Inferior parietal cortex (tissue), 1 donor: Measurements from ENCODE around the gene CCDC181.

Experiments
- DNase-seq: peaks from one replicate; pipeline ENCODE4 v3.0.0-alpha.2; 2016; ENCODE audit errors: extremely low spot score

Gene CCDC181

GRCh38 chr1:169395955-169396354 lies 31.3 kb downstream of the CCDC181 start:
- no peak for DNase-seq

- DNase-seq = no peak
These were observed 34.9 kb downstream of the CCDC181 start for GRCh38 chr1:169392406-169392805.

DNA sequence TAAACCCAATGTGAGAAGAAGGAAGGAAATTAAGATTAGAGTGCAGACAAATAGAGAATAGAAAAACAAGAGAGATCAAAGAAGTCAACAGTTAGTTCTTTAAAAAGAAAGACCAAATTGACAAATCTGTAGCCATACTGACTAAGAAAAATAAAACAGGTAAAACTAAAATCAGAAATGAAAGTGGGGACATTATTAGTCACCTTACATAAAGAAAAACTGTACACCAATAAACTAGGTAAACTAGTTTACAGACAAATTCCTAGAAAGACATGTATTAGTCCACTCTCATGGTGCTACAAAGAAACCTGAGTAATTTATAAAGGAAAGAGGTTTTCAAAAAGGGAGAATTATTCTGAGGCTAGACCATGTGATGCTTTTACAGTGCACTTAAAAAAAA lies 37.0 kb downstream of the CCDC181 start:
- no peak for DNase-seq

- DNase-seq = no peak
These were observed 39.9 kb downstream of the CCDC181 start for GRCh38 chr1:169387399-169387798.

GRCh38 chr1:169383449-169383848 lies 43.8 kb downstream of the CCDC181 start:
- DNase-seq = no peak

DNA sequence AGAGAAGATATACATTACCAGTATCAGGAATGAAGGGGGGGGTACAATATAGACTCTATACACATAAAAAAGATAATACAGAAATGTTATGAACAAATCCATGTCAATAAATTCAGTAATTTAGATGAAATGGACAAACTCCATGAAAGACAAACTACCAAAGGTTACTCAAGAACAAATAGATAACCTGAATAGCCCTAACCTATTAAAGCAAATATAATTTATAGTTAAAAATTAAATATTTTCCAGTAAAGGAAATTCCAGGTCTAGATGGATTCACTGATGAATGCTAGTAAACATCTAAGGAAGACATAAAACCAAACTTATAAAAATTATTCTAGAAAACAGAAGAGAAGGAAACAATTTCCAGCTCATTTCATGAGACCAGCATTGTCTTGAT lies 46.1 kb downstream of the CCDC181 start:
- DNase-seq = no peak

DNA sequence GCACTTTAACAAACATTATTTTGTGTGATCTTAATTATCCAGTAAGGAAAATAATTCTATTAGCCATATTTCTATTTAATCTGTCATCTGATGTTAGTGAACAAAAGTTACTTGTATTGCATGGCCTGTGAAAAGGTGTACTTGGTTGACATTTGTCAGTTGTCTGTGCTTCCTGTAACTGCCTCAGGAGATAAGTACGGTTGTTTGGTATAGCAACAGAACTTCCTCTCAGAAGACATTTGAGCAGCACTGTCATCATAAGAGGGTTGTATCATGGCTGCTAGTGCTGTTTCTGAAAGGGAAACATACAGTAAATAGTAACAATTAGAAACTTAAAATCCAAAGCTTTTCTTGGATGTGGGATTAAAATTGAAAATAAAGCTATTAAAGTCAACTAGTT lies 55.9 kb downstream of the CCDC181 start:
- DNase-seq = no peak

DNA sequence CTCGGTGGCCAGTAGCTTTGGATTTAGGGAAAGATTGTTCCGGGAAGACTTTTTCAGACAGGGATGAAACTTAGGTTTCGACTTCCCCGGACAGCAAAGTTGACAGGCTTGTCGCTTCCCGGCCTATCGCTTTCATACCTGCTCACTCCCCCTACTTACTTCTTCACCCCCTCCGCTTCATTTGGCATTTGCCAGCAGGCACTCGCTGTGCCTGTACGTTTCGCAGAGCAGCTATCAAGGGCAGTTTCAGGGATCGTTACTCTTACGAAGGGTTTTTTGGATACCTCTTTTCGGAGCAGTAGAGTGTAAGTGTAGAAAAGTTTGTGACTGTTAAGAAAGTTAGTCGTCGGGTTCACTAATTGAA lies 58.9 kb downstream of the CCDC181 start:
- DNase-seq = no peak

DNA sequence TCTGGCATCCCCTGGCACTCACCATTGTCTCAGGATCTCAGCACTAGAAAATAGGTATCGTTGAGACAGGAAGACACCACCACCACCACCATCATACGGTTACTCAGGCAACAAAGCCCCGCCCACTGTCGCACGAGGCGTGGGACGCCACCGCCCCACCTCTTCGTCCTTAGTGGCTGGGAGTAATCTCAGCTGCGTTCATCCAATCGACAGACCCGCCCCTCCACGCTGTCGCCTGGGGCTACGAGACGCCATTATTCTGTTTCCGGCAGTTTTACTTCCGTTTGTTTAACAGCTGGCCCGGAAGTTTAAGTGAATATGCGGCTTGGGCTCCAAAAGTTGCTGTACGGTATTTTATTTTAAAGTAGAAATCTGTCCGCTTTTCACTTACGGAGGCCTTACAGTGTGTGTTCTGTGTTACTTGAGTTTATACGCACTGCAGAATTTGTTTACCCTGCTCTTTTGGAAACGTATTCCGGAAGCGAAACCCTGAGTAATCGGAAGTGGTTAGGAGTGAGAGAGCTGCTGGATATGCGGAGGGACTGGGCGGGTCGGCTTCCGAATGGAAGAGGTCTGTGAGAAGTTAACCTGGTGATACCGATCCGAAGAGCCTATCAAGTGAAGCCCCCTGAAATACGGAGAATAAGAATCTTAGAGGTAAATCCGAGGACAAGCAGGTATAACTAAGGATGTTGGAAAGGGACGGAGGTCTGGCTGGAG lies 59.4 kb downstream of the CCDC181 start, which contains the start of the genes BLZF1 and NME7:
Gene BLZF1 (plus strand): TSS at position 510 of the 720 bp plus-strand sequence. CDS start 1,328 bp downstream, outside the sequence.
Gene NME7 (minus strand): TSS at position 112 of the 720 bp plus-strand sequence. CDS start 87 bp downstream, at position 25.
- peak; percentile 98 for DNase-seq

- DNase-seq = peak; percentile 44
These were observed 60.1 kb downstream of the CCDC181 start for GRCh38 chr1:169367096-169367685.

DNA sequence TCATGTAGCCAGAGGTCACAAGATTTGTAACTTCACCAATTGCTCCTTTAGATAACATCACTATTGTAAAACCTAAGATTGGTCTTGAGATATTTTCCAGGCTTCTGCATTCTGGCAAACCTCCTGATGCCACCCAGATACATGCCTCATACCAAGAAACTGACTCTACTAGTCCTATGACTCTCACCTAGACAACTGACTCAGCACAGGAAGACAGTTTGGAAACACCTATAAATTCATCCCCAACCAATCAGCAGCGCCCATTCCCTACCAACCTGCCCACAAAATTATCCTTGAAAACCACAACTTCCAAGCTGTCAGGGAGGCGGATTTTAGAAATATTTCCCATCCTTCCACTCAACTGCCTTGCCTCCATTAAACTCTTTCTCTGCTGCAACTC lies 62.3 kb downstream of the CCDC181 start:
- DNase-seq = no peak

GRCh38 chr1:169363046-169363730 lies 64.1 kb downstream of the CCDC181 start:
- DNase-seq = no peak

DNA sequence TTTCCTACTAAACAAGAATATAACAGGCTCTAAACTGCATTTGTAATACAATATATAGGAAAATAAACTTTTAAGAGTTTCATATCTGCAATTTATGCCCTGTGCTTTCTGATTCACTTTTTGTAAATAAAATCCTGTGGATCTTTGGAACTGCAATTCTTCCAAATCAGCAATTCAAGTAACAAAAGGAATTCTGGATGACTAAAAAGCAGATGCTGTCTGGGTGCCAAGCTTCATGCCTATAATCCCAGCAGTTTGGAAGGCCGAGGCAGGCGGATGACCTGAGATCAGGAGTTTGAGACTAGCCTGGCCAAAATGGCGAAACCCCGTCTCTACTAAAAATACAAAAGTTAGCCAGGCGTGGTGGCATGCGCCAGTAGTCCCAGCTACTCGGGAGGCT lies 66.0 kb downstream of the CCDC181 start:
- no peak for DNase-seq

GRCh38 chr1:169360415-169360814 lies 66.9 kb downstream of the CCDC181 start:
- DNase-seq = no peak

DNA sequence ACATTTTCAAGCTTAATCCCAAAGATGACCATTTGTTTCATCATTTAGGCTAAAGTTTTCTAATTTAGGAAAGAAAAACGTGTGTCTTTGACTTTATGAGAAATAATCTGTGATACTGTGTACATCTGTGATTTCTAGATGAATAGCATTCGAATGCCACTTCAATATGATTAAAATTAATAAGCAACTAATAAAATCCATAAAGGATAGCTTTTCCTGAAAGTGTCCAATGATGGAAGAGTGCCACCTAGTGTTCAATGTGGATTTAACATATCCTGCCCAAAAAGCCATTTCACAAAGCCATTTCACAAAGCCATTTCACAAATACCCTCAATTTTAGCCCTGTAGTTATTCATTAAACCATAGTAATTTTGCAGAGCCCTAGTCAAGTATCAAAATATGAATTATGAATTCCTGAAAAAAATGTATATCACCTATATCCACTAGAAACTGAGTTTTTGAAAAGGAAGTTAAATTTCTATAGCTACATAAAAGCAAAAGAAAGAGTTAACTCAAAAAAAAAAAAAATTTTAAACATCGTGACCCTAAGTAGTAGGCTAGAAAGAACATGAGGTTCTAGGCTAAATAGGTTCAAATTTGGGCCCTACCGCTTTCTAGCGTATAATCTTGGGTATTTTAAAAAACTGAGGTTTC lies 78.8 kb downstream of the CCDC181 start:
- DNase-seq = peak; percentile 89

DNA sequence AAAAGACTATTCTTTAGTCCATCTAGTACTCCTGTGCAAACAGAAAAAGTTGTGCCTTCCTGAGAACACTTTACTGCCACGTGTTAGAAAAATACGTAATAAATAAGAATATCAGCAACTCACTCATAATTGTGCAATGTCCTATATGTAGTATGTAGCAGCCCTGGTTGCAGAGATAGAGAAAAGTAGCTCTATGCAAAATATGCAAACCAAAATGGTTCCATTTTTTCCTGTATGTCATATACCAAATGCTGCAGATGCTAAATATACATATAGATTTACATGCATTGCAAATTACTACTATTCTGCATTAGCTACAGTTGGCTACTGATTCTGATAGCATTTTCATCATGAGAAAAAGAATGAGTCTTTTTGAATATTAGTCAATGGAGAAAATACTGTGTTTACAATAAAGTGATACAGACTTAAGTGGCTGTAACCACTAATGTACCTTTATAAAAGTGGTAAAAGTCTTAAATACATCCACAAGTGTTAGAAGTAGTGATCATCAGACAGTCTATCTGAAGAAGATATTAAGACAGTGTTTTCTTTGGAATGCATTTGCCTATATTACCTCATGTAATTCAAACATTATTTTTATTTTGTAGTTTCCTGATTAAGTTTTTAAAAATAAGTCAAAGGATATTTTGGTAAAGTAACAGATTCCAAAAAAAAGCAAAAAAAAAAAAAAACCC lies 79.4 kb downstream of the CCDC181 start:
- DNase-seq = no peak

GRCh38 chr1:169346036-169346589 lies 81.2 kb downstream of the CCDC181 start:
- no peak for DNase-seq

DNA sequence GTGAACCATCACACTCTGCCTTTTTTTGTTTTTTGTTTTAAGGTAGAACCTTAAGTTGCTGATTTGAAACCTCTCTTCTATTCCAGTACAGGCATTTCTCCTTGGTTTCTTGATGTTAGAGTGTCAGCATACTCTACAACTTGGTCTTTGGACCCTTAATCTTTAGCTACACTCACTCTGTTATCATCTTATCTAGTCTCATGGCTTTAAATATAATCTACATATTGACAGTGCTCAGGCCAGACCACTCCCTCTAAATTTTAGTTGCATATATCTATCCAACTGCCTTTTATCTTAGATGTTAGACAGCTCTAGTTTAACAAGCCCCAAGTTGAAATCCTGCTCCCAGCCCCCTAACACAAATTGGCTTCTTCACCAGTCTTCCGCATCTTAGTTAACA lies 81.8 kb downstream of the CCDC181 start:
- DNase-seq = no peak
